Peyer's patch (tissue), 4 donors: Measurements from ENCODE around the gene TGFBR2. TPM values are rescaled to one million over a fixed set of nuclear protein-coding genes. Genes with fewer than 3 reads are reported as not detected.

ENCODE experiments used
- DNase-seq, 3 donors: peaks; one replicate each; pipeline ENCODE4 v3.0.0-alpha.2; 2017 to 2019
- H3K27ac ChIP-seq, 4 donors: fragments of 200-600 bp; sonication (generic); one replicate each; pipeline ENCODE4 v1.5.1; 2016 to 2019
- H3K27me3 ChIP-seq, 2 donors: fragments of 200-600 bp; sonication (generic); one replicate each; pipeline ENCODE4 v1.5.1; 2019
- H3K36me3 ChIP-seq, 3 donors: fragments of 200-600 bp; sonication (generic); one replicate each; pipeline ENCODE4 v1.5.1; 2016 to 2019
- H3K4me1 ChIP-seq, 4 donors: fragments of 200-600 bp; sonication (generic); one replicate each; pipeline ENCODE4 v1.5.1; 2016 to 2019
- H3K4me3 ChIP-seq, 4 donors: fragments of 200-600 bp; sonication (generic); 1 replicate in 3 of 4; 2 replicates in 1 of 4; pipeline ENCODE4 v1.5.1; 2016 to 2019; ENCODE audit warnings: mild to moderate bottlenecking in 1 of 4
- H3K9me3 ChIP-seq, 4 donors: fragments of 200-600 bp; sonication (generic); one replicate each; pipeline ENCODE4 v1.5.1; 2016 to 2019; ENCODE audit warnings: mild to moderate bottlenecking in 1 of 4
- POLR2A ChIP-seq, 2 donors: fragments of 450-650 bp; IDR thresholded peaks; one replicate each; pipeline ENCODE4 v1.5.1; 2017; ENCODE audit warnings: antibody characterized with exemption in 2 of 2, mild to moderate bottlenecking in 2 of 2, moderate library complexity in 2 of 2
- total RNA-seq, 4 donors: library from RNA; depleted of rRNA; stranded (reverse); fragments of >200 nt; gene quantifications; one replicate each; pipeline ENCODE4 v1.1.0, GENCODE V29; 2016
- TF ChIP-seq, protein P1 (sequence below), 6 experiments: fragments of 450-650 bp in 4 of 6; fragments of 200-600 bp in 2 of 6; sonication (generic) in 1 of 6; IDR thresholded peaks; one replicate each; pipeline ENCODE4 v1.5.1; 2017 to 2019; ENCODE audit warnings: antibody characterized with exemption in 6 of 6, mild to moderate bottlenecking in 3 of 6, moderate library complexity in 1 of 6

The TGFBR2 gene
- total RNA-seq, 4 donors from 2014 or later: 51.8 to 127 (median 105) TPM

DNA sequence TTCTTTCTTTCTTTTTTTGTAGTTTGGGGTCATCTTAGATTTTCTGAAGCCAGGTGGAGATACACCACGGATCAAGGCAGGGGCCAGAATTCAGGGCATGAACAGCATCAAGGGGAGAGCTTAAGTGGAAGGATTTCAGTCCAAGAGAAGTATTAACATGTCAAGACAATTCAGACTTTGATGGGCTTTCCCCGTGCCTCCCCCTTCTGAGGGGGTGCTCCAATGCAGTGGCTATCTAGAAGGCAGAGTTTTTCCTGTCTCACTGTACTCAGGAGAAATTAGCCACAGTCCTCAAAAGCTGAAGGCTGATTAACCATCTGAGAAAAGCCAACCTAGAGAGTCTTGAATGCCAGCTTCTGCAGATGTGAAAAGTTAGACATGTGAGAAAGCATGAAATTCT, 127.3 kb downstream of the TGFBR2 start:
- TF ChIP-seq, protein P1, sequence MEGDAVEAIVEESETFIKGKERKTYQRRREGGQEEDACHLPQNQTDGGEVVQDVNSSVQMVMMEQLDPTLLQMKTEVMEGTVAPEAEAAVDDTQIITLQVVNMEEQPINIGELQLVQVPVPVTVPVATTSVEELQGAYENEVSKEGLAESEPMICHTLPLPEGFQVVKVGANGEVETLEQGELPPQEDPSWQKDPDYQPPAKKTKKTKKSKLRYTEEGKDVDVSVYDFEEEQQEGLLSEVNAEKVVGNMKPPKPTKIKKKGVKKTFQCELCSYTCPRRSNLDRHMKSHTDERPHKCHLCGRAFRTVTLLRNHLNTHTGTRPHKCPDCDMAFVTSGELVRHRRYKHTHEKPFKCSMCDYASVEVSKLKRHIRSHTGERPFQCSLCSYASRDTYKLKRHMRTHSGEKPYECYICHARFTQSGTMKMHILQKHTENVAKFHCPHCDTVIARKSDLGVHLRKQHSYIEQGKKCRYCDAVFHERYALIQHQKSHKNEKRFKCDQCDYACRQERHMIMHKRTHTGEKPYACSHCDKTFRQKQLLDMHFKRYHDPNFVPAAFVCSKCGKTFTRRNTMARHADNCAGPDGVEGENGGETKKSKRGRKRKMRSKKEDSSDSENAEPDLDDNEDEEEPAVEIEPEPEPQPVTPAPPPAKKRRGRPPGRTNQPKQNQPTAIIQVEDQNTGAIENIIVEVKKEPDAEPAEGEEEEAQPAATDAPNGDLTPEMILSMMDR (IDR thresholded peaks at IDR 0.05): no peak
- TF ChIP-seq POLR2A (IDR thresholded peaks at IDR 0.05): no peak
- Histone ChIP-seq H3K4me1 (no peaks in the 10 kb centered on the region), H3K36me3 (no peaks in the 10 kb centered on the region), H3K4me3 (no peak overlapping the region), H3K9me3 (no peaks in the 10 kb centered on the region), H3K27me3 (no peaks in the 10 kb centered on the region), H3K27ac (no peak overlapping the region)
- DNase-seq: no peak

DNA sequence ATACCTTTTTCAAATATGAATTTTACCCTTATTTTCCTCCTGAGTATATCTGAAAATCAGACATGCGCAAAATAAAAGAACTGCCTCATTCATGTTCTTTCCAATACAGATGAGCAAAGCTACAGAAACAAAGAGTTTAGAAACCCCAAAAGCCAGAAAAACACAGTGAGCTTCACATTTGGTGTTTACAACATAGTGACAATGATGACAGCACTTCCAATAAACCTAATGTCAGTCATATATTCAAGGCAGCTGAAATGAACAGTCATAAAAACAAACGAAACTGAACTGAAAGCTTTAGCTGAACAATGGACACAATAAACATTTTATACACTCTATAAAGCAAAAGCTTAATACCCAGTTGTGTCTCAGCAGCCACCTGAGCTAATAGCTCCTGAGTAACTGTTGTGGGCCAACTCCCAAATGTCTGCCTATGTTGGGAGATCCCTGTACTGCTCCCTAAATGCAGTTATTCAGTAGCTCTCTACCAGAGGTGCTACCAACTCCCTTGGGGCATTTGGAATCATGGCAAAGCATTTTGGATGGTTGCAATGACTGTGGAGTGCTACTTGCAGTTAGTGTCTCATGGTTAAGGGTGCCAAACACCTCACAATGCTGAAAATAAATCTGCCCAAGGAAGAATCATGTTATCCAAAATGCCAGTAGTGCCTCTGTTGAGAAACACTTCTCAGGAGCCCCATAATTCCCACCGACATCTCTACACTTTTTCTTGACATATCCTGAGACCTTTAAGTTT, 131.5 kb downstream of the TGFBR2 start:
- Histone ChIP-seq H3K27me3 (no peaks in the 10 kb centered on the region), H3K4me1 (no peaks in the 10 kb centered on the region), H3K27ac (no peak overlapping the region), H3K36me3 (no peaks in the 10 kb centered on the region), H3K9me3 (no peaks in the 10 kb centered on the region), H3K4me3 (no peak overlapping the region)
- TF ChIP-seq POLR2A (IDR thresholded peaks at IDR 0.05): no peak
- TF ChIP-seq, protein P1 (IDR thresholded peaks at IDR 0.05): no peak
- no peak for DNase-seq

DNA sequence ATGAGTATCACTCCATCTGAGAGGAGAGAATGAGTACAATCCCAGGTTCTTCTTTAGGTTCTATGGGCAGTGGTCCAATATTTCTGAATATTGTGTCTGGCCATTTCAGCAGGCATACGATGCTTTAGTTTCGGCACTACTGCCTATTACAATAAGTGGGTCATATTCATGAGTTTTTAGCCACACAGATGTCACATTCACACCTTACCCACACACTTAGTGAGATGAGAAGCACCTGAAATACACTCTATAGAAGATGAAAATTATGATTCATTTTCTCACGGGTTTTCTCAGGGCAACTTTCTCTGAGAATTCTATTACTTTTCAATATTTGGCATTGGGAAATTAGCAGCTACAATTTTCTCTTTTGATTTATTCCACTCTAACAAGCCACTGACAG, 132.2 kb downstream of the TGFBR2 start:
- Histone ChIP-seq H3K9me3 (no peaks in the 10 kb centered on the region), H3K4me1 (no peaks in the 10 kb centered on the region), H3K27me3 (no peaks in the 10 kb centered on the region), H3K4me3 (no peak overlapping the region), H3K27ac (no peak overlapping the region), H3K36me3 (no peaks in the 10 kb centered on the region)
- DNase-seq: no peak
- no peak for TF ChIP-seq POLR2A (IDR thresholded peaks at IDR 0.05)
- TF ChIP-seq, protein P1 (IDR thresholded peaks at IDR 0.05): no peak

DNA sequence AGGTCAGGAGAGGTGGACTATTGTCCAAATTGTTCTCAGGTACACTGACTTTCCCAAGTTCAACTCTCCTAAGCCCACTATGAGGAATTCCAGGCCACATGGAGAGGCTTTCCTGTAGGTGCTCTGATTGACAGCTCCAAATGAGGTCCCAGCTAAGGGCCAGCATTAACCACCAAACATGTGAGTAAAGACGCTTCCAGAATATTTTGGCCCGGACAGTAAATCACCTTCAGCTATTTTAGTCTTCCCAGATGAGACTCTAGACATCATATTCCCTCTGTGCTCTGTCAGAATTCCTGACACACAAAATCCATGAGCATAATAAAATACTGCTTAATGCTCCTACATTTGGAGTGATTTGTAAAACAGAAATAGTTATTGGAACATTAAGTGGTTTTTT, 135.5 kb downstream of the TGFBR2 start:
- Histone ChIP-seq H3K27ac (no peak overlapping the region), H3K4me1 (no peaks in the 10 kb centered on the region), H3K4me3 (no peak overlapping the region), H3K27me3 (no peaks in the 10 kb centered on the region), H3K9me3 (no peaks in the 10 kb centered on the region), H3K36me3 (no peaks in the 10 kb centered on the region)
- TF ChIP-seq, protein P1 (IDR thresholded peaks at IDR 0.05): no peak
- TF ChIP-seq POLR2A (IDR thresholded peaks at IDR 0.05): no peak
- no peak for DNase-seq

DNA sequence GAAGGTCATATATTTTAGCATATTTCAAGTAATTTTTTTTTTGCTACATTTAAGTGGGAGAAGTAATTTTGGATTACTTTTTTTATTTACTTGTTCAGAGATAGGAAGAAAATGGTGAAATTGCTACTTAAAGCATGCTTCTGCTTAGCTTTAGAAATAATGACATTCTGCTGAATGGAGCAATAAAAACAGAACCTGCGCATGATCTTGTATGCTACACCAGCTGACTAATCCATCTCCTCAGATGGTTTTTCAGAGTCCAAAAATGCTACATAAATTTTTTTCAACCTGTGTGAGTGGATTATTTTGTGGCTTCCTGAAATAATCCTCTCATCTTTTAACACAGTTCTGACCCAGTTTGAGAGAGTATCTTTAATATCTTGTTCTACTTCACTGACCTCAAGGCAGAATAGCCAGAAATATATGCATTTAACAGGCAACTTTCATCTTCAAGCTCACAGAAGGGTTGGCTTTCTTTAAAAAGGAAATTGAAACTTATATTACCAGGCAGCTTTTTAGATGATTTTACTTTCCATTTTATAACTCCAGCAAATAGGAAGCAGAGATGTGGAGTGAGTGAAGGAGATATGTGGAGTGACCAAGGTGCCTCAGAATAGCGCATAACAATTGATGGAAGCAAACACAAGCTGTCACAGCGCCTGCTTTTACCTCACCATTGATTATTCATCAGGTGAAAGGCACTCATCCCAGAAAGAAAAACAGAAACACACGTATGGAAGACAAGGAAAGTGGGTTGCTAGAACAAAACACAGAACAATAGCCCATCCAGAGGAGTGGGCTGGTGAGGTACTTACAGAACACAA, 136.6 kb downstream of the TGFBR2 start:
- no peak for DNase-seq
- no peaks in the 10 kb centered on the region for H3K36me3 ChIP-seq
- H3K9me3 ChIP-seq: no peaks in the 10 kb centered on the region
- H3K27ac ChIP-seq: no peak overlapping the region
- no peak overlapping the region for H3K4me3 ChIP-seq
- no peak for TF ChIP-seq POLR2A (IDR thresholded peaks at IDR 0.05)
- TF ChIP-seq, protein P1 (IDR thresholded peaks at IDR 0.05): no peak
- no peaks in the 10 kb centered on the region for H3K27me3 ChIP-seq
- no peaks in the 10 kb centered on the region for H3K4me1 ChIP-seq
